CD14-positive monocyte (primary cell): ENCODE data around the gene RPRD1A. TPM values are rescaled to one million over a fixed set of nuclear protein-coding genes. Genes with fewer than 3 reads are reported as not detected.

Experiments
- DNase-seq, 3 donors: peaks; one replicate each; pipeline ENCODE4 v3.0.0-alpha.2; 2011 to 2022
- H2AFZ ChIP-seq: 2 replicates; pipeline ENCODE4 v1.6.0; 2012; ENCODE audit warnings: mild to moderate bottlenecking, low read depth, low read length, inconsistent platforms; ENCODE audit not compliant: insufficient read depth, poor library complexity, severe bottlenecking
- H3K27ac ChIP-seq, 2 donors: 1 replicate in 1 of 2; 2 replicates in 1 of 2; pipeline ENCODE4 v1.5.1; 2012 to 2013; ENCODE audit warnings: low read length in 2 of 2, control low read depth in 1 of 2, inconsistent platforms in 1 of 2, low read depth in 1 of 2, mild to moderate bottlenecking in 1 of 2
- H3K27me3 ChIP-seq, 2 donors: one replicate each; pipeline versions ENCODE4 v1.6.0 to v1.6.1; 2011 to 2013; ENCODE audit warnings: low read length in 2 of 2; ENCODE audit not compliant: control insufficient read depth in 2 of 2, insufficient read depth in 2 of 2
- H3K36me3 ChIP-seq, 2 donors: replicated peaks in 1 of 2; 1 replicate in 1 of 2; 2 replicates in 1 of 2; pipeline versions ENCODE4 v1.5.1 to v1.6.1; 2012 to 2013; ENCODE audit warnings: low read length in 2 of 2, control low read depth in 1 of 2, inconsistent platforms in 1 of 2, mild to moderate bottlenecking in 1 of 2; ENCODE audit not compliant: insufficient read depth in 2 of 2, control insufficient read depth in 1 of 2
- H3K4me1 ChIP-seq, 2 donors: 1 replicate in 1 of 2; 2 replicates in 1 of 2; pipeline versions ENCODE4 v1.5.1 to v1.6.1; 2012 to 2013; ENCODE audit warnings: low read length in 2 of 2, control low read depth in 1 of 2, inconsistent platforms in 1 of 2, mild to moderate bottlenecking in 1 of 2, moderate library complexity in 1 of 2; ENCODE audit not compliant: insufficient read depth in 2 of 2, control insufficient read depth in 1 of 2
- H3K4me2 ChIP-seq: replicated peaks from 2 replicates; pipeline ENCODE3; 2012; ENCODE audit warnings: low read length, moderate library complexity, mild to moderate bottlenecking; ENCODE audit not compliant: poor library complexity, severe bottlenecking; ENCODE audit errors: extremely low read depth
- H3K4me3 ChIP-seq, 3 experiments: fragments of 200-600 bp in 1 of 3; sonication (generic) in 1 of 3; replicated peaks in 1 of 3; 1 replicate in 2 of 3; 2 replicates in 1 of 3; pipeline ENCODE4 v1.5.1; 2011 to 2013; ENCODE audit warnings: low read length in 3 of 3, mild to moderate bottlenecking in 3 of 3, control low read depth in 2 of 3, low read depth in 2 of 3, inconsistent platforms in 1 of 3, moderate library complexity in 1 of 3
- H3K79me2 ChIP-seq: 2 replicates; pipeline ENCODE4 v1.6.0; 2012; ENCODE audit warnings: mild to moderate bottlenecking, control low read depth, inconsistent platforms, low read length, moderate library complexity; ENCODE audit not compliant: insufficient read depth
- H3K9ac ChIP-seq: 2 replicates; pipeline ENCODE4 v1.6.0; 2017; ENCODE audit warnings: low read length, mild to moderate bottlenecking; ENCODE audit not compliant: insufficient read depth, poor library complexity, severe bottlenecking
- H3K9me3 ChIP-seq, 2 donors: replicated peaks in 1 of 2; 1 replicate in 1 of 2; 2 replicates in 1 of 2; pipeline versions ENCODE4 v1.5.1 to v1.6.1; 2012 to 2013; ENCODE audit warnings: low read length in 2 of 2, control low read depth in 1 of 2; ENCODE audit not compliant: control insufficient read depth in 1 of 2, insufficient read depth in 1 of 2
- H4K20me1 ChIP-seq: 2 replicates; pipeline ENCODE4 v1.6.0; 2012; ENCODE audit warnings: mild to moderate bottlenecking, low read length, control low read depth, moderate library complexity; ENCODE audit not compliant: insufficient read depth
- H3K27ac Mint-ChIP-seq, 7 donors: one replicate each; pipeline ENCODE4 v1.8.0; 2020; ENCODE audit warnings: mild to moderate bottlenecking in 7 of 7, mixed read lengths in 7 of 7, moderate library complexity in 6 of 7, inconsistent platforms in 2 of 7
- H3K27me3 Mint-ChIP-seq, 3 donors: one replicate each; pipeline ENCODE4 v1.8.0; 2021 to 2022; ENCODE audit warnings: low read depth in 3 of 3, mild to moderate bottlenecking in 3 of 3, mixed read lengths in 3 of 3, moderate library complexity in 3 of 3, inconsistent platforms in 1 of 3
- H3K36me3 Mint-ChIP-seq, 2 donors: one replicate each; pipeline ENCODE4 v1.8.0; 2020; ENCODE audit warnings: mixed read lengths in 2 of 2, inconsistent platforms in 1 of 2, mild to moderate bottlenecking in 1 of 2
- H3K4me1 Mint-ChIP-seq: one replicate; pipeline ENCODE4 v1.8.0; 2020; ENCODE audit warnings: mild to moderate bottlenecking, mixed read lengths
- H3K4me3 Mint-ChIP-seq, 2 donors: one replicate each; pipeline ENCODE4 v1.8.0; 2020; ENCODE audit warnings: mild to moderate bottlenecking in 2 of 2, mixed read lengths in 2 of 2, moderate library complexity in 1 of 2
- H3K9me3 Mint-ChIP-seq, 7 donors: one replicate each; pipeline ENCODE4 v1.8.0; 2020 to 2022; ENCODE audit warnings: mixed read lengths in 7 of 7, mild to moderate bottlenecking in 6 of 7, moderate library complexity in 6 of 7, inconsistent platforms in 2 of 7
- WGBS: methylation state at CpG from one replicate; pipeline ENCODE4 v1.1.5; 2013; ENCODE audit warnings: missing lambda C conversion rate; ENCODE audit not compliant: insufficient coverage; 5-methylcytosine and 5-hydroxymethylcytosine counted together
- intact Hi-C, 2 donors: fragments of 100-400 bp; cut with micrococcal nuclease; formaldehyde crosslinking; loops; one replicate each; pipeline versions ENCODE4 v1.15.0 to v1.15.1; 2023
- polyA plus RNA-seq, 3 donors: library from polyadenylated mRNA; depleted of rRNA in 1 of 3; unstranded in 2 of 3; stranded (reverse) in 1 of 3; fragments of 300-500 nt in 2 of 3; fragments of >200 nt in 1 of 3; fragmentation: Illumina TruSeq in 2 of 3; gene quantifications; 1 replicate in 2 of 3; 2 replicates in 1 of 3; pipeline ENCODE4 v1.2.3, GENCODE V29; 2012 to 2021
- TF ChIP-seq, protein P1 (sequence below): fragments of 200-600 bp; IDR thresholded peaks from one replicate; pipeline ENCODE4 v1.8.0; 2022; ENCODE audit warnings: antibody characterized with exemption, mild to moderate bottlenecking

RPRD1A gene
- polyA plus RNA-seq, 3 donors: 10.0 to 30.3 (median 10.9) TPM

DNA sequence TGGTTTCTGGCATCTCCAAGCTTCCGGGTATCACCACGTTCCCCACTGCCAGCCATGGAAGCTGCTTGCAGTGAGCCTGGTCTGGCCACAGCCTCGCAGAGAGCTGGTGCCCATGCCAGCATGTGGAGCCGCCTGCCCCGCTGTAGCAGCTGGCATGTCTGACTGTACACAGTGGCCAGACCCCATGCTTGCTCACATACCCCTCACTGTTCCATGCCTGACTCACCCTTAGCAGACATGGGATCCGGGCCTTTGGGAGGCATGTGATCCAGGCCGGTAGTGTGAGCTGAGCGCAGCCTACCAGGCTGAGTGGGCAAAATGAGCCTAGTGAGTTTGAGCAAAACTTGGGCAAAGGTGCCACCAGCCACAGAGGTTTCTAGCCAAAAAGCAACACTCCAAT lies 18.8 kb upstream of the RPRD1A start:
- H3K27me3 ChIP-seq: no peaks in the 10 kb centered on the region
- no peak overlapping the region for H3K9ac ChIP-seq
- H3K9me3 Mint-ChIP-seq: peaks cover 0 to 7% (median 3%) of the 10 kb centered on the region in 7 donors
- intact Hi-C loops: no loop called here
- no peaks in the 10 kb centered on the region for H3K36me3 ChIP-seq
- H3K27ac Mint-ChIP-seq: no peak overlapping the region
- H3K4me1 Mint-ChIP-seq: peaks cover 2% of the 10 kb centered on the region
- no peaks in the 10 kb centered on the region for H4K20me1 ChIP-seq
- H3K4me3 Mint-ChIP-seq: no peak overlapping the region
- H3K79me2 ChIP-seq: no peaks in the 10 kb centered on the region
- H3K27me3 Mint-ChIP-seq: peaks cover 0 to 11% (median 0%) of the 10 kb centered on the region in 3 donors
- no peaks in the 10 kb centered on the region for H3K9me3 ChIP-seq
- TF ChIP-seq, protein P1, sequence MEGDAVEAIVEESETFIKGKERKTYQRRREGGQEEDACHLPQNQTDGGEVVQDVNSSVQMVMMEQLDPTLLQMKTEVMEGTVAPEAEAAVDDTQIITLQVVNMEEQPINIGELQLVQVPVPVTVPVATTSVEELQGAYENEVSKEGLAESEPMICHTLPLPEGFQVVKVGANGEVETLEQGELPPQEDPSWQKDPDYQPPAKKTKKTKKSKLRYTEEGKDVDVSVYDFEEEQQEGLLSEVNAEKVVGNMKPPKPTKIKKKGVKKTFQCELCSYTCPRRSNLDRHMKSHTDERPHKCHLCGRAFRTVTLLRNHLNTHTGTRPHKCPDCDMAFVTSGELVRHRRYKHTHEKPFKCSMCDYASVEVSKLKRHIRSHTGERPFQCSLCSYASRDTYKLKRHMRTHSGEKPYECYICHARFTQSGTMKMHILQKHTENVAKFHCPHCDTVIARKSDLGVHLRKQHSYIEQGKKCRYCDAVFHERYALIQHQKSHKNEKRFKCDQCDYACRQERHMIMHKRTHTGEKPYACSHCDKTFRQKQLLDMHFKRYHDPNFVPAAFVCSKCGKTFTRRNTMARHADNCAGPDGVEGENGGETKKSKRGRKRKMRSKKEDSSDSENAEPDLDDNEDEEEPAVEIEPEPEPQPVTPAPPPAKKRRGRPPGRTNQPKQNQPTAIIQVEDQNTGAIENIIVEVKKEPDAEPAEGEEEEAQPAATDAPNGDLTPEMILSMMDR: no peak
- H3K27ac ChIP-seq: no peak overlapping the region
- H3K4me1 ChIP-seq: no peaks in the 10 kb centered on the region
- no peaks in the 10 kb centered on the region for H3K36me3 Mint-ChIP-seq
- H2AFZ ChIP-seq: no peak overlapping the region
- 85% methylated on average over 8 of the region's 8 CpGs for WGBS
- H3K4me3 ChIP-seq: no peak overlapping the region
- no peak for DNase-seq
- H3K4me2 ChIP-seq: no peak overlapping the region

DNA sequence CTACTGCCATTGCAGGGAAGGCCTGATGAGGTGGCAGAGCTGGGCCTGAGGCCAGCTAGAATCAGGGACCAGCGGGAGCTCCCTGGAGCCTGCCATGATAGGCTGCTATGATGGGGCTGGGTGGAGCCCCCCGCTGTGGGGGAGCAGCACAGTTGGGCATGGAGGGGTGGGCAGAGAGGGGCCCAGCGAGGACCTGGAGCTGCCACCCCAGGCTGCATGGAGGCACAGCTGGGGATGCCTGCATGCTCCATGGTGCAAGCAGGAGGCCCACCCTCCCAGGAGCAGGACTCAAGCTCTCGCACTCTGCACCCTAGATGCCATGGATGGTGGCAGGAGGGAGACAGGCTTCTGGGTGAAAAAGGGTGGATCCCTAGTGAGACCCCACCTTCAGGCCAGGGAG lies 17.8 kb upstream of the RPRD1A start:
- TF ChIP-seq, protein P1: no peak
- peaks cover 0 to 11% (median 0%) of the 10 kb centered on the region in 3 donors for H3K27me3 Mint-ChIP-seq
- Histone ChIP-seq H3K27ac (no peak overlapping the region), H3K27me3 (no peaks in the 10 kb centered on the region), H3K4me1 (no peaks in the 10 kb centered on the region), H3K9ac (no peak overlapping the region), H3K36me3 (no peaks in the 10 kb centered on the region), H3K4me2 (no peak overlapping the region), H3K79me2 (no peaks in the 10 kb centered on the region), H2AFZ (no peak overlapping the region), H3K4me3 (no peak overlapping the region), H3K9me3 (peaks cover 1 to 2% of the 10 kb centered on the region in 2 donors), H4K20me1 (no peaks in the 10 kb centered on the region)
- H3K27ac Mint-ChIP-seq: no peak overlapping the region
- intact Hi-C loops: no loop called here
- 96% methylated on average over 3 of the region's 4 CpGs for WGBS
- peaks cover 0 to 16% (median 11%) of the 10 kb centered on the region in 7 donors for H3K9me3 Mint-ChIP-seq
- peaks cover 2% of the 10 kb centered on the region for H3K4me1 Mint-ChIP-seq
- H3K4me3 Mint-ChIP-seq: no peak overlapping the region
- no peak for DNase-seq
- no peaks in the 10 kb centered on the region for H3K36me3 Mint-ChIP-seq
